Parathyroid adenoma (tissue), 2 donors: ENCODE data around the gene TMEM43.

Source experiments
- H2AFZ ChIP-seq: fragments of 300-600 bp; sonication (generic); one replicate; pipeline ENCODE4 v1.7.0; 2017; ENCODE audit warnings: antibody characterized with exemption, mild to moderate bottlenecking
- H3K27ac ChIP-seq: fragments of 300-600 bp; sonication (generic); one replicate; pipeline ENCODE4 v1.7.0; 2017
- H3K27me3 ChIP-seq: fragments of 300-600 bp; sonication (generic); one replicate; pipeline ENCODE4 v1.7.0; 2017; ENCODE audit warnings: low read length; ENCODE audit not compliant: control insufficient read depth, insufficient read depth
- H3K36me3 ChIP-seq: fragments of 300-600 bp; sonication (generic); one replicate; pipeline ENCODE4 v1.7.0; 2017; ENCODE audit warnings: low read length; ENCODE audit not compliant: control insufficient read depth, insufficient read depth
- H3K4me1 ChIP-seq: fragments of 300-600 bp; sonication (generic); one replicate; pipeline ENCODE4 v1.7.0; 2017; ENCODE audit warnings: control low read depth
- H3K4me2 ChIP-seq: fragments of 300-600 bp; sonication (generic); one replicate; pipeline ENCODE4 v1.7.0; 2017; ENCODE audit warnings: low read length
- H3K4me3 ChIP-seq: fragments of 300-600 bp; sonication (generic); one replicate; pipeline ENCODE4 v1.7.0; 2017; ENCODE audit warnings: low read depth, low read length
- H3K79me2 ChIP-seq: fragments of 300-600 bp; sonication (generic); one replicate; pipeline ENCODE4 v1.7.0; 2017; ENCODE audit warnings: control low read depth
- H3K9ac ChIP-seq: fragments of 300-600 bp; sonication (generic); one replicate; pipeline ENCODE4 v1.7.0; 2017; ENCODE audit warnings: mild to moderate bottlenecking
- H3K9me3 ChIP-seq: fragments of 300-600 bp; sonication (generic); one replicate; pipeline ENCODE4 v1.7.0; 2017; ENCODE audit warnings: low read length; ENCODE audit not compliant: control insufficient read depth
- CTCF ChIP-seq: fragments of 300-600 bp; sonication (generic); IDR thresholded peaks from one replicate; pipeline ENCODE4 v1.7.0; 2017; ENCODE audit warnings: antibody characterized with exemption, mild to moderate bottlenecking
- donor health status: primary hyperparathyroidism.

The TMEM43 gene

DNA sequence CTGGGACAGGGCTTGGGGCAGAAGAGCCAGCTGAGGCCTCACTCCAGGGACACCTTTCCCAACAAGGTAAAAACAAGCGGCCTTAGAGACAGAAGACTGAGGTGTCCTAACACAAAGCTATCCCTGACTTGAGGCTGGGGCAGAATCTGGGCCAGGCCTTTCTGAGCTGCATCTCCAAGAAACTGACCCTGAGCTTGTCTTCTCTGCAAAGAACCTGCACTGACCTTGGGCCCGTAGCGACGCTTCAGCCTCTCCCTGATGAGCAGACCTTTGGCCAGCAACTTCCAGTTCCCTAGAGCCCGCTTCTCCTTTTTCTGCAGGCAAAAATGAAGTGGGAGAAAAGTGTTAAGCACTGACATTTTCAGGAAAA lies 22.2 kb downstream of the TMEM43 start:
- no peak overlapping the region for H3K4me3 ChIP-seq
- TF ChIP-seq CTCF = no peak
- H3K36me3 ChIP-seq = no peaks in the 10 kb centered on the region
- H3K27me3 ChIP-seq = no peaks in the 10 kb centered on the region
- H3K9me3 ChIP-seq = no peaks in the 10 kb centered on the region
- no peak overlapping the region for H3K27ac ChIP-seq
- H3K79me2 ChIP-seq = no peaks in the 10 kb centered on the region
- no peak overlapping the region for H3K9ac ChIP-seq
- H3K4me2 ChIP-seq = no peak overlapping the region
- H2AFZ ChIP-seq = no peak overlapping the region
- H3K4me1 ChIP-seq = no peaks in the 10 kb centered on the region

DNA sequence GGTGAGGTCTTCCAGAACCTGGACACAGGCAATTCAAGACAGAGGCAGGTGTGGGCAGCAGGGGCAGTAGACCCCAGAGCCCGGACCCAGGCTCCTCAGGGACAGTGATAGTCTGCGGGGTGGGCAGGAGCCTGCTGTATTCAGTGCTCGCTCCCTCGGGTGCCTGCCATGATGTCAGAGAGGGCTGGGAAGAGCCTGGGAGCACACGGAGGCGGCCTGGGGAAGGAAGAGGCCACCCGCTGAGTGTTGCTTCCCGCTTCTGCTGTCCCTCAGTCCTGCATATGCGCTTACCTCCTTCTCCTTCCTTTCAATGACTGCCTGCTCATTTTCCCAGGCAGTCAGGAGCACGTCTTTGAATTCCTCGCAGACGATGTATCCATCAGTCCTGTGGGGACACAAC lies 22.8 kb downstream of the TMEM43 start:
- no peaks in the 10 kb centered on the region for H3K27me3 ChIP-seq
- no peaks in the 10 kb centered on the region for H3K79me2 ChIP-seq
- no peaks in the 10 kb centered on the region for H3K36me3 ChIP-seq
- no peak overlapping the region for H3K9ac ChIP-seq
- no peaks in the 10 kb centered on the region for H3K4me1 ChIP-seq
- H3K9me3 ChIP-seq = no peaks in the 10 kb centered on the region
- no peak for TF ChIP-seq CTCF
- H3K4me2 ChIP-seq = no peak overlapping the region
- H3K4me3 ChIP-seq = no peak overlapping the region
- no peak overlapping the region for H2AFZ ChIP-seq
- no peak overlapping the region for H3K27ac ChIP-seq

DNA sequence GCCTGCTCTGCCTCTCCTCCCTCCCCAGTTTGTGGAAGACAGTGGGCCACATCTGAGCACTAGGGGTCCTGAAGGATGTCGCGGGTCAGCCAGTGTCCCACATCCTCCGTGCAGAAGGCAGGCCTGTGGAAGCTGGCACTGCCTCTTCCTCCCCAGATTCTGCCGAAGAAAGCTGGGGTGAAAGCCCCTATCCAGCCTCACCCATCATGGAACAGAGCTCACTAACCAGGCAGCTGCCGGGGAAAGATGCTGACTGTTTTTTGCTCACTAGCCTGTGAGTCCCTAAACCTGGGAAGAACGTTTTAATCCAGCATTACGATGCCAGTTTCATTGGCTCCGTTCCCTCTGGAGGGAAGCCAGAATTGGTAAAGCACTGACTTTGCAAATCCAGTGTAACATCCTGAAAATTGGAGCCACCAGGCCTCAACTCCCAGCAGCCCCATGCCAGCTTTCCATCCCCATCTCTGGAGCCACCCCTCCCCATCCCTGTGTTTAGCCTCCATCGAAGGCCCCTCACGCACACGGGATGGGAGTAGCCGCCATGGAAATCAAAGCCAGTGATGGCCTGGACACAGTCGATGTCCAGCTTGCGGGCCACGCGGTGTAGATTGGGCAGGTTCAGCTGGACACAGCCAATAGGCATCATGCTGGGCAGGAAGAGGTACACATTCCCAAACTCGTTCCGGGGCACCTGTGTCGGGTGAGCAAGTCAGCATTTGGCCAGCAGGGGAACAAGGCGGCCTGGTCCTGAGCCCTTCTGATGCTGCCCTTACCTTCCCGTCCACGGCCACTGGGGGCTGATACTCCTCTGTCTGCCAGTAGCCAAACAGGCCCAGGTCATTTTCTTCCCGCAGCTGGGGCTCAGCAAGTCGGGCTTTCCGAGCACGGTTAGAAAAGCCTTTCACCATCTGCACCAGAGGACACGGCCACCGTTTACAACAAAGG lies 23.5 kb downstream of the TMEM43 start:
- H3K79me2 ChIP-seq = no peaks in the 10 kb centered on the region
- H3K9me3 ChIP-seq = no peaks in the 10 kb centered on the region
- no peaks in the 10 kb centered on the region for H3K36me3 ChIP-seq
- H2AFZ ChIP-seq = no peak overlapping the region
- no peak overlapping the region for H3K9ac ChIP-seq
- no peak overlapping the region for H3K4me3 ChIP-seq
- H3K27me3 ChIP-seq = no peaks in the 10 kb centered on the region
- no peak overlapping the region for H3K4me2 ChIP-seq
- no peak for TF ChIP-seq CTCF
- no peak overlapping the region for H3K27ac ChIP-seq
- no peaks in the 10 kb centered on the region for H3K4me1 ChIP-seq

DNA sequence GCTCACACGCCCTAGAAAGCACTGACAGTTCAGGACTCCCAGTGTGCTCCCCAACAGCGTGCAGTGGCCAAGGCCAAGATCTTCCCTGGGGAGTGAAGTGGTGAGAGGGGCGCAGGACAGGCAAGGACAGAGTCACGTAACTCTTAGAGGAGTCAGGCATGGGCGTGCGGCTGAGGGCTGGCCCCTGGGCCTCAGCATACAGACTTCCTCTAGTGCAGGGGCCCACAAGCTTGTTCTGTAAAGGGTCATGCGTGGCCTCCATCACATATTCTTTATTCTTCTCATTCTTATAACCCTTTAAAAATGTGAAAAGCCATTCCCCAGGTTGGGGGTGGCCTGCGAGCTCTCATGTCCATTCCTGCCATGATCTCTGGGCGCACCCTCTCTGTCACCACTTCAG lies 25.2 kb downstream of the TMEM43 start:
- TF ChIP-seq CTCF = no peak
- no peak overlapping the region for H3K4me2 ChIP-seq
- H3K27me3 ChIP-seq = no peaks in the 10 kb centered on the region
- H2AFZ ChIP-seq = no peak overlapping the region
- H3K9me3 ChIP-seq = no peaks in the 10 kb centered on the region
- no peak overlapping the region for H3K9ac ChIP-seq
- no peak overlapping the region for H3K4me3 ChIP-seq
- H3K79me2 ChIP-seq = peaks cover 2% of the 10 kb centered on the region
- H3K27ac ChIP-seq = no peak overlapping the region
- H3K4me1 ChIP-seq = no peaks in the 10 kb centered on the region
- no peaks in the 10 kb centered on the region for H3K36me3 ChIP-seq
